Panc1 (cell line): ENCODE measurements around the gene GRM2.

Experiments
- TCF7L2 ChIP-seq: IDR thresholded peaks from 2 replicates; pipeline ENCODE4 v1.6.1; 2011; ENCODE audit warnings: mild to moderate bottlenecking, low read depth, low read length, inconsistent platforms
- TF ChIP-seq, protein P1 (sequence below): fragments of 450-650 bp; IDR thresholded peaks from 2 replicates; pipeline ENCODE4 v1.5.1; 2017; ENCODE audit warnings: mild to moderate bottlenecking

GRCh38 chr3:51698209-51698608 is 8.7 kb upstream of the GRM2 start:
- TF ChIP-seq, protein P1, sequence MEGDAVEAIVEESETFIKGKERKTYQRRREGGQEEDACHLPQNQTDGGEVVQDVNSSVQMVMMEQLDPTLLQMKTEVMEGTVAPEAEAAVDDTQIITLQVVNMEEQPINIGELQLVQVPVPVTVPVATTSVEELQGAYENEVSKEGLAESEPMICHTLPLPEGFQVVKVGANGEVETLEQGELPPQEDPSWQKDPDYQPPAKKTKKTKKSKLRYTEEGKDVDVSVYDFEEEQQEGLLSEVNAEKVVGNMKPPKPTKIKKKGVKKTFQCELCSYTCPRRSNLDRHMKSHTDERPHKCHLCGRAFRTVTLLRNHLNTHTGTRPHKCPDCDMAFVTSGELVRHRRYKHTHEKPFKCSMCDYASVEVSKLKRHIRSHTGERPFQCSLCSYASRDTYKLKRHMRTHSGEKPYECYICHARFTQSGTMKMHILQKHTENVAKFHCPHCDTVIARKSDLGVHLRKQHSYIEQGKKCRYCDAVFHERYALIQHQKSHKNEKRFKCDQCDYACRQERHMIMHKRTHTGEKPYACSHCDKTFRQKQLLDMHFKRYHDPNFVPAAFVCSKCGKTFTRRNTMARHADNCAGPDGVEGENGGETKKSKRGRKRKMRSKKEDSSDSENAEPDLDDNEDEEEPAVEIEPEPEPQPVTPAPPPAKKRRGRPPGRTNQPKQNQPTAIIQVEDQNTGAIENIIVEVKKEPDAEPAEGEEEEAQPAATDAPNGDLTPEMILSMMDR: no peak
- TF ChIP-seq TCF7L2: no peak
